Naive B cell (primary cell): Measurements from ENCODE around the gene WDR45. TPM values are rescaled to one million over a fixed set of nuclear protein-coding genes. Genes with fewer than 3 reads are reported as not detected.

Source experiments
- ATAC-seq, 2 donors: fragments of 150-1000 bp; cut with Tn5 transposase; 2 replicates each; pipeline ENCODE4 v1.10.0; 2021; ENCODE audit warnings: low read depth in 2 of 2, mild to moderate bottlenecking in 2 of 2, moderate library complexity in 2 of 2
- DNase-seq: peaks from one replicate; pipeline ENCODE4 v3.0.0; 2022
- H3K27ac Mint-ChIP-seq, 6 donors: one replicate each; pipeline ENCODE4 v1.8.0; 2020 to 2022; ENCODE audit warnings: mild to moderate bottlenecking in 6 of 6, mixed read lengths in 6 of 6, moderate library complexity in 5 of 6, inconsistent platforms in 2 of 6
- H3K27me3 Mint-ChIP-seq, 3 donors: one replicate each; pipeline ENCODE4 v1.8.0; 2021 to 2022; ENCODE audit warnings: mixed read lengths in 3 of 3, mild to moderate bottlenecking in 1 of 3
- H3K36me3 Mint-ChIP-seq, 2 donors: one replicate each; pipeline ENCODE4 v1.8.0; 2020 to 2022; ENCODE audit warnings: mixed read lengths in 2 of 2, inconsistent platforms in 1 of 2, mild to moderate bottlenecking in 1 of 2
- H3K4me1 Mint-ChIP-seq, 3 donors: one replicate each; pipeline ENCODE4 v1.8.0; 2020 to 2022; ENCODE audit warnings: mixed read lengths in 3 of 3, inconsistent platforms in 1 of 3, mild to moderate bottlenecking in 1 of 3, moderate library complexity in 1 of 3
- H3K4me3 Mint-ChIP-seq, 8 donors: one replicate each; pipeline ENCODE4 v1.8.0; 2020 to 2022; ENCODE audit warnings: mild to moderate bottlenecking in 8 of 8, mixed read lengths in 8 of 8, moderate library complexity in 8 of 8, inconsistent platforms in 2 of 8
- H3K9me3 Mint-ChIP-seq, 7 donors: one replicate each; pipeline ENCODE4 v1.8.0; 2020 to 2022; ENCODE audit warnings: mixed read lengths in 7 of 7, mild to moderate bottlenecking in 5 of 7, inconsistent platforms in 2 of 7, moderate library complexity in 1 of 7
- polyA plus RNA-seq, 6 donors: library from polyadenylated mRNA; unstranded; fragments of 300-500 nt; fragmentation: Illumina TruSeq; gene quantifications; one replicate each; pipeline ENCODE4 v1.2.3, GENCODE V29; 2021; ENCODE audit warnings: low read depth in 6 of 6

WDR45 gene
- polyA plus RNA-seq, 6 donors from 2014 or later = 50.0 to 84.9 (median 57.4) TPM

- Mint-ChIP-seq H3K36me3 (peaks cover 0 to 8% of the 10 kb centered on the region in 2 donors), H3K4me1 (peaks cover 8 to 12% (median 8%) of the 10 kb centered on the region in 3 donors), H3K27ac (peak overlapping the region in 1 of 6 donors; percentile 93), H3K9me3 (no peaks in the 10 kb centered on the region), H3K4me3 (no peak overlapping the region), H3K27me3 (no peaks in the 10 kb centered on the region)
- ATAC-seq (no peak), DNase-seq (no peak)
Observed at GRCh38 chrX:49029876-49030275, 49.8 kb downstream of the WDR45 start.

Other genes starting within 250 kb of the WDR45 start
- gene PCSK1N, start 244.3 kb downstream of the WDR45 start, polyA plus RNA-seq = under 1 TPM in 1 of 6 donors, not detected in 5; 0.57 TPM
- 10 to 100 TPM; 77.1 to 97.2 (median 86.4) TPM for gene TIMM17B, start 182.1 kb downstream of the WDR45 start, polyA plus RNA-seq
- 100 to 1,000 TPM in 1 of 6 donors, 10 to 100 TPM in 5; 56.8 to 101 (median 83.6) TPM for gene PQBP1, start 182.0 kb downstream of the WDR45 start, polyA plus RNA-seq
- 10 to 100 TPM in 3 of 6 donors, 1 to 10 TPM in 3; 8.5 to 11.6 (median 10.0) TPM for gene SLC35A2, start 168.2 kb downstream of the WDR45 start, polyA plus RNA-seq
- 100 to 1,000 TPM; 202 to 489 (median 254) TPM for gene PIM2, start 160.9 kb downstream of the WDR45 start, polyA plus RNA-seq
- 10 to 100 TPM; 27.6 to 53.2 (median 39.1) TPM for gene OTUD5, start 122.3 kb downstream of the WDR45 start, polyA plus RNA-seq
- gene KCND1, start 108.0 kb downstream of the WDR45 start, polyA plus RNA-seq = 1 to 10 TPM in 1 of 6 donors, under 1 TPM in 2, not detected in 3; 0.12 to 2.0 (median 0.18) TPM
- 10 to 100 TPM in 5 of 6 donors, 1 to 10 TPM in 1; 9.3 to 26.8 (median 13.6) TPM for gene GRIPAP1, start 77.6 kb downstream of the WDR45 start, polyA plus RNA-seq
- gene TFE3, start 36.5 kb downstream of the WDR45 start, polyA plus RNA-seq = 10 to 100 TPM in 1 of 6 donors, 1 to 10 TPM in 5; 4.5 to 11.4 (median 6.1) TPM
- gene CCDC120, start 20.9 kb downstream of the WDR45 start, polyA plus RNA-seq = 1 to 10 TPM in 1 of 6 donors, under 1 TPM in 4, not detected in 1; 0.62 to 1.7 (median 0.79) TPM
- 10 to 100 TPM; 25.5 to 49.0 (median 38.8) TPM for gene PRAF2, start 5.9 kb downstream of the WDR45 start, polyA plus RNA-seq
- gene GPKOW, start 43.8 kb upstream of the WDR45 start, polyA plus RNA-seq = 10 to 100 TPM; 17.9 to 33.9 (median 22.0) TPM
- under 1 TPM in 5 of 6 donors, not detected in 1; 0.18 to 0.96 (median 0.35) TPM for gene MAGIX, start 82.9 kb upstream of the WDR45 start, polyA plus RNA-seq
- 100 to 1,000 TPM; 110 to 208 (median 153) TPM for gene PLP2, start 92.0 kb upstream of the WDR45 start, polyA plus RNA-seq
- gene PRICKLE3, start 106.5 kb upstream of the WDR45 start, polyA plus RNA-seq = 1 to 10 TPM in 5 of 6 donors, not detected in 1; 3.6 to 8.6 (median 5.4) TPM
- gene SYP, start 120.3 kb upstream of the WDR45 start, polyA plus RNA-seq = 1 to 10 TPM in 1 of 6 donors, under 1 TPM in 4, not detected in 1; 0.15 to 1.3 (median 0.47) TPM
- under 1 TPM; 0.08 to 0.25 (median 0.14) TPM for gene CACNA1F, start 153.5 kb upstream of the WDR45 start, polyA plus RNA-seq
- gene CCDC22, start 155.6 kb upstream of the WDR45 start, polyA plus RNA-seq = 10 to 100 TPM; 19.5 to 37.1 (median 22.3) TPM
- under 1 TPM in 4 of 6 donors, not detected in 2; 0.15 to 0.32 (median 0.22) TPM for gene FOXP3, start 184.8 kb upstream of the WDR45 start, polyA plus RNA-seq
- 10 to 100 TPM in 1 of 6 donors, 1 to 10 TPM in 5; 1.3 to 10.5 (median 2.4) TPM for gene PPP1R3F, start 189.9 kb upstream of the WDR45 start, polyA plus RNA-seq
- gene GAGE10, start 223.8 kb upstream of the WDR45 start, polyA plus RNA-seq = not detected
- gene GAGE12J, start 242.2 kb upstream of the WDR45 start, polyA plus RNA-seq = not detected